Endothelial cell of umbilical vein (primary cell): Measurements from ENCODE around the gene ARMH1. TPM values are rescaled to one million over a fixed set of nuclear protein-coding genes. Genes with fewer than 3 reads are reported as not detected.

Source experiments
- BruUV-seq: library from RNA; stranded (reverse); fragments of 400-500 nt; replicated peaks from 2 replicates; lab custom pipeline; 2021; lab: Mats Ljungman, UMichigan
- CTCF ChIA-PET: fragments of 300-600, 350-600 bp; sonication (Branson Sonifier 250); formaldehyde crosslinking; loops from one replicate; lab custom pipeline; 2021; ENCODE audit warnings: antibody characterized with exemption, inconsistent platforms; lab: Charles Lee
- POLR2A ChIA-PET: fragments of 300-600, 350-600 bp; sonication (Branson Sonifier 250); formaldehyde crosslinking; loops from one replicate; lab custom pipeline; 2021; ENCODE audit warnings: antibody characterized with exemption, inconsistent platforms; lab: Charles Lee
- DNase-seq: peaks from one replicate; pipeline ENCODE4 v3.0.0-alpha.2; 2011; ENCODE audit warnings: low read depth, low spot score
- FAIRE-seq: peaks from 2 replicates; lab custom pipeline; 2011; peaks lifted over from hg19 to GRCh38; lab: Jason Lieb, UNC
- H2AFZ ChIP-seq: 2 replicates; pipeline ENCODE4 v1.6.0; 2012; ENCODE audit warnings: low read depth, low read length, control low read depth, inconsistent platforms
- H3K27ac ChIP-seq: 2 replicates; pipeline ENCODE4 v1.5.1; 2011; ENCODE audit warnings: low read depth, mild to moderate bottlenecking, control low read depth, low read length, moderate library complexity; ENCODE audit not compliant: insufficient read depth
- H3K27me3 ChIP-seq, 2 experiments: 2 replicates each; pipeline versions ENCODE4 v1.6.0 to v1.6.1; 2011; ENCODE audit warnings: low read length in 2 of 2, mixed read lengths in 1 of 2; ENCODE audit not compliant: control insufficient read depth in 2 of 2, insufficient read depth in 2 of 2
- H3K36me3 ChIP-seq, 2 experiments: 2 replicates in 1 of 2; 3 replicates in 1 of 2; pipeline ENCODE4 v1.5.1; 2011; ENCODE audit warnings: low read length in 2 of 2, mild to moderate bottlenecking in 1 of 2, moderate library complexity in 1 of 2; ENCODE audit not compliant: control insufficient read depth in 2 of 2, insufficient read depth in 2 of 2; ENCODE audit errors: extremely low read depth in 1 of 2
- H3K4me1 ChIP-seq: 3 replicates; pipeline ENCODE4 v1.5.1; 2011; ENCODE audit warnings: mild to moderate bottlenecking, low read length; ENCODE audit not compliant: control insufficient read depth, insufficient read depth; ENCODE audit errors: extremely low read depth
- H3K4me2 ChIP-seq: 2 replicates; pipeline ENCODE4 v1.6.1; 2011; ENCODE audit warnings: low read length, control low read depth, mixed read lengths; ENCODE audit not compliant: insufficient read depth
- H3K4me3 ChIP-seq, 3 experiments: fragments of 200-600 bp in 1 of 3; sonication (generic), shearing (Covaris generic) in 1 of 3; replicated peaks in 1 of 3; 2 replicates each; pipeline ENCODE4 v1.5.1; 2011 to 2016; ENCODE audit warnings: control low read depth in 3 of 3, low read length in 3 of 3, mild to moderate bottlenecking in 2 of 3, inconsistent platforms in 1 of 3, low read depth in 1 of 3, moderate library complexity in 1 of 3; ENCODE audit not compliant: insufficient read depth in 1 of 3
- H3K79me2 ChIP-seq: 2 replicates; pipeline ENCODE4 v1.6.0; 2012; ENCODE audit warnings: low read length, inconsistent platforms; ENCODE audit not compliant: control insufficient read depth, insufficient read depth
- H3K9ac ChIP-seq: replicated peaks from 2 replicates; pipeline ENCODE3; 2011; ENCODE audit warnings: low read length, control low read depth; ENCODE audit not compliant: insufficient read depth; ENCODE audit errors: extremely low read depth
- H3K9me1 ChIP-seq: replicated peaks from 3 replicates; pipeline ENCODE4 v1.6.0; 2011; ENCODE audit warnings: mild to moderate bottlenecking, low read length; ENCODE audit not compliant: control insufficient read depth, insufficient read depth; ENCODE audit errors: extremely low read depth
- H3K9me3 ChIP-seq: replicated peaks from 2 replicates; pipeline ENCODE4 v1.5.1; 2012; ENCODE audit warnings: low read length, inconsistent platforms; ENCODE audit not compliant: control insufficient read depth, insufficient read depth
- H4K20me1 ChIP-seq: replicated peaks from 2 replicates; pipeline ENCODE3; 2011; ENCODE audit warnings: mild to moderate bottlenecking, low read length; ENCODE audit not compliant: control insufficient read depth, insufficient read depth; ENCODE audit errors: extremely low read depth
- EZH2 ChIP-seq: IDR thresholded peaks from 2 replicates; pipeline ENCODE4 v1.6.1; 2012; ENCODE audit warnings: borderline replicate concordance, low read depth, mild to moderate bottlenecking, moderate library complexity, low read length, inconsistent platforms; ENCODE audit not compliant: severe bottlenecking
- MYC ChIP-seq: IDR thresholded peaks from one replicate; pipeline ENCODE4 v1.6.1; 2011; ENCODE audit warnings: mild to moderate bottlenecking, low read depth, low read length
- POLR2A ChIP-seq: IDR thresholded peaks from 2 replicates; pipeline ENCODE4 v1.6.1; 2012; ENCODE audit warnings: low read depth, mild to moderate bottlenecking, control low read depth, low read length
- POLR2AphosphoS5 ChIP-seq: IDR thresholded peaks from 2 replicates; pipeline ENCODE4 v1.6.1; 2012; ENCODE audit warnings: low read depth, mild to moderate bottlenecking, control low read depth, low read length, moderate library complexity; ENCODE audit not compliant: insufficient read depth
- dilution Hi-C: fragments of 300-500 bp; cut with MboI; formaldehyde crosslinking; loops from one replicate; pipeline ENCODE4 v1.15.0; 2019; ENCODE audit warnings: low sequenced_read_pairs; ENCODE audit not compliant: extremely low pct_ligation_motif_present
- intact Hi-C: fragments of 100-400 bp; cut with micrococcal nuclease; formaldehyde crosslinking; loops from one replicate; pipeline ENCODE4 v1.10.0; 2022
- polyA plus RNA-seq, 4 experiments: library from polyadenylated mRNA; depleted of rRNA in 3 of 4; stranded (reverse) in 3 of 4; unstranded in 1 of 4; fragments of >200 nt; gene quantifications; 2 replicates each; pipeline versions ENCODE4 v1.2.1 to v1.2.3, GENCODE V29; 2011 to 2012; ENCODE audit warnings: missing spikeins in 1 of 4
- total RNA-seq: library from RNA; stranded (reverse); gene quantifications from 2 replicates; pipeline ENCODE4 v1.2.3, GENCODE V29; 2021
- TF ChIP-seq, protein P1 (sequence below), 2 donors: IDR thresholded peaks; 1 replicate in 1 of 2; 2 replicates in 1 of 2; pipeline ENCODE4 v1.5.1; 2011; ENCODE audit warnings: low read length in 2 of 2, mild to moderate bottlenecking in 2 of 2, moderate library complexity in 2 of 2, control low read depth in 1 of 2, inconsistent platforms in 1 of 2, low read depth in 1 of 2; ENCODE audit not compliant: insufficient read depth in 1 of 2; ENCODE audit errors: extremely low read depth in 1 of 2

The ARMH1 gene
- total and polyA plus RNA-seq, 2 donors (not counting 3 experiments of a cell fraction or from before 2014, with no cell fraction given): 0.17 TPM; not detected in 1

DNA sequence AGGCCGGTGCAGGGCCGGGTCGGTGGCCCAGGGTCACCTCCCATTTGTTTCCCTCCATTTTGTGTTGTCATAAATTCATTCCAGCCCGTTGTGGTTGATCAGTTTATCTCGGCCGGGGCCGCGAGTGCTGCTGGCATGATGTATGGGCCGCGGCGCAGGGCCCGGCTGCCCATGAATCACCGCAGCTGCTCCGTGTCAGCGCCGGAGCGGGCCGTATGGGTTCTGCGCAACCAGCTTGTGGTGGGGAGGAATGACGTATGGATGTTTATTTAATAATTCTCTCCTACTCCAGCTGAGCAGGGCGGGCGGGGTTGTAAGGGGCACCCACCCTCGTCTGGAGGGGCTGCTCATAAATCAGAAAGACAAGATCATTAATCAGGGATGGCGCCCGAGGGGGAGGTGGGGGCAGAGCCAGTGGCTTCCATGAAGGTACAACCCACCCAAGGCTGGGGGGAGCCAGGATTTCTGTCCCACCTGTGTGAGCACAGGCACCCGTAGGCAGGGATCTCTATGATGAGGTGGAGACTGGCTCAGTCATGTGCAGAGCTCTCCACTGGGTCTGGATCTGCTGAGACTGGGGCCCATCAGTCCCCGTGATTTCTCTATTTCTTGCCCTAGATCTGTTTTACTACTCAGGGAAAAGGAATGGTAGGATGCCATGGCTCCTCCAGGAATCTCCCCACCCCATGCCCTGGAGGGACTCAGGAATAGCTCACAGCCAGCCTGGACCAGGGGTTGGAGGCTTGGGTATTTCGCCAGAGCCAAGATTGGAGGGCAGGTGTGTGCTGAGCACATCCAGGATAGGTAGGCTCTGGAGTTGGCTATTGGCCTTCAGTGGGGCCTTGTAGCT, 28.0 kb upstream of the ARMH1 start:
- Histone ChIP-seq H3K4me2 (no peak overlapping the region), H3K36me3 (peaks cover 0 to 53% of the 10 kb centered on the region in 2 experiments), H3K79me2 (no peaks in the 10 kb centered on the region), H3K4me1 (no peaks in the 10 kb centered on the region), H3K9ac (no peak overlapping the region), H3K27me3 (no peaks in the 10 kb centered on the region), H3K9me1 (no peaks in the 10 kb centered on the region), H3K9me3 (no peaks in the 10 kb centered on the region), H4K20me1 (no peaks in the 10 kb centered on the region), H3K27ac (no peak overlapping the region), H2AFZ (no peak overlapping the region), H3K4me3 (no peak overlapping the region)
- dilution Hi-C loops: no loop called here
- intact Hi-C loops: no loop called here
- TF ChIP-seq MYC: no peak
- no peak for TF ChIP-seq EZH2
- no peak for TF ChIP-seq POLR2AphosphoS5
- TF ChIP-seq, protein P1, sequence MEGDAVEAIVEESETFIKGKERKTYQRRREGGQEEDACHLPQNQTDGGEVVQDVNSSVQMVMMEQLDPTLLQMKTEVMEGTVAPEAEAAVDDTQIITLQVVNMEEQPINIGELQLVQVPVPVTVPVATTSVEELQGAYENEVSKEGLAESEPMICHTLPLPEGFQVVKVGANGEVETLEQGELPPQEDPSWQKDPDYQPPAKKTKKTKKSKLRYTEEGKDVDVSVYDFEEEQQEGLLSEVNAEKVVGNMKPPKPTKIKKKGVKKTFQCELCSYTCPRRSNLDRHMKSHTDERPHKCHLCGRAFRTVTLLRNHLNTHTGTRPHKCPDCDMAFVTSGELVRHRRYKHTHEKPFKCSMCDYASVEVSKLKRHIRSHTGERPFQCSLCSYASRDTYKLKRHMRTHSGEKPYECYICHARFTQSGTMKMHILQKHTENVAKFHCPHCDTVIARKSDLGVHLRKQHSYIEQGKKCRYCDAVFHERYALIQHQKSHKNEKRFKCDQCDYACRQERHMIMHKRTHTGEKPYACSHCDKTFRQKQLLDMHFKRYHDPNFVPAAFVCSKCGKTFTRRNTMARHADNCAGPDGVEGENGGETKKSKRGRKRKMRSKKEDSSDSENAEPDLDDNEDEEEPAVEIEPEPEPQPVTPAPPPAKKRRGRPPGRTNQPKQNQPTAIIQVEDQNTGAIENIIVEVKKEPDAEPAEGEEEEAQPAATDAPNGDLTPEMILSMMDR (IDR thresholded peaks at IDR 0.05; ENCODE audit: extremely low read depth in 1 of 2, insufficient read depth in 1 of 2, low read depth in 1 of 2, low read length in 2 of 2): no peak
- no peak for TF ChIP-seq POLR2A
- FAIRE-seq (no peak), DNase-seq (no peak)
- no TSS peak for BruUV-seq
- CTCF ChIA-PET: interaction anchor here (1.2 kb wide), 2 partner anchors 9 kb away, joined by 3 to 4 read pairs; no protein-coding TSS in a partner anchor
- POLR2A ChIA-PET: no interaction called here
